Activated CD8-positive, alpha-beta T cell treated with anti-CD3 and anti-CD28 coated beads, Interleukin-2, amount 10 ng/mL, durations not matched to agents 7 days and 5 days (primary cell): Measurements from ENCODE around the gene CTDP1. TPM values are rescaled to one million over a fixed set of nuclear protein-coding genes. Genes with fewer than 3 reads are reported as not detected.

Source experiments
- ATAC-seq: fragments of 150-1000 bp; cut with Tn5 transposase; one replicate; pipeline ENCODE4 v1.10.0; 2021; ENCODE audit warnings: moderate library complexity
- CTCF ChIA-PET: fragments of 350-600 bp; sonication (Branson Sonifier 250); formaldehyde crosslinking; loops from one replicate; lab custom pipeline; 2021; ENCODE audit warnings: antibody characterized with exemption; lab: Charles Lee
- POLR2A ChIA-PET: fragments of 350-600 bp; sonication (Branson Sonifier 250); formaldehyde crosslinking; loops from one replicate; lab custom pipeline; 2021; ENCODE audit warnings: antibody characterized with exemption; lab: Charles Lee
- DNase-seq: peaks from one replicate; pipeline ENCODE4 v3.0.0-alpha.2; 2020
- H3K27ac Mint-ChIP-seq: one replicate; pipeline ENCODE4 v1.8.0; 2021; ENCODE audit warnings: mild to moderate bottlenecking, mixed read lengths
- H3K27me3 Mint-ChIP-seq: one replicate; pipeline ENCODE4 v1.8.0; 2021; ENCODE audit warnings: low read depth, mixed read lengths
- H3K36me3 Mint-ChIP-seq: one replicate; pipeline ENCODE4 v1.8.0; 2021; ENCODE audit warnings: low read depth, mixed read lengths
- H3K4me1 Mint-ChIP-seq: one replicate; pipeline ENCODE4 v1.8.0; 2021; ENCODE audit warnings: low read depth, mixed read lengths
- H3K4me3 Mint-ChIP-seq: one replicate; pipeline ENCODE4 v1.8.0; 2021; ENCODE audit warnings: mild to moderate bottlenecking, mixed read lengths
- H3K9me3 Mint-ChIP-seq: one replicate; pipeline ENCODE4 v1.8.0; 2022; ENCODE audit warnings: mixed read lengths; ENCODE audit not compliant: insufficient read depth
- total RNA-seq, 2 experiments: library from RNA; stranded (reverse); gene quantifications; one replicate each; pipeline ENCODE4 v1.2.3, GENCODE V29; 2021

Gene CTDP1
- total RNA-seq, 2 experiments from 2014 or later = 35.5 to 36.8 TPM

- peaks cover 9% of the 10 kb centered on the region for H3K4me1 Mint-ChIP-seq
- no peak for DNase-seq
- H3K27ac Mint-ChIP-seq = no peak overlapping the region
- no peak for ATAC-seq
- CTCF ChIA-PET = no interaction called here
- H3K9me3 Mint-ChIP-seq = no peaks in the 10 kb centered on the region
- POLR2A ChIA-PET = no interaction called here
- H3K27me3 Mint-ChIP-seq = peaks cover 48% of the 10 kb centered on the region
- H3K36me3 Mint-ChIP-seq = peaks cover 2% of the 10 kb centered on the region
- no peak overlapping the region for H3K4me3 Mint-ChIP-seq
Measured at GRCh38 chr18:79796531-79797405, 117.2 kb downstream of the CTDP1 start.

- DNase-seq (no peak), ATAC-seq (peak; percentile 70)
- no peak within 1 kb of the TSS for H3K27ac Mint-ChIP-seq
- no peaks in the 10 kb centered on the region for H3K9me3 Mint-ChIP-seq
- ChIA-PET POLR2A (no interaction called here), CTCF (no interaction called here)
- peaks cover 2% of the 10 kb centered on the region for H3K36me3 Mint-ChIP-seq
- peak within 1 kb of the TSS; percentile 9 for H3K4me3 Mint-ChIP-seq
- peaks cover 9% of the 10 kb centered on the region for H3K4me1 Mint-ChIP-seq
- peaks cover 39% of the 10 kb centered on the region for H3K27me3 Mint-ChIP-seq
Measured at GRCh38 chr18:79797518-79798345, 118.1 kb downstream of the CTDP1 start, which contains the start of gene KCNG2. KCNG2 (plus strand) TSS chr18:79797938; CDS start chr18:79863668, 65,730 bp downstream.

GRCh38 chr18:79798346-79798998, 118.9 kb downstream of the CTDP1 start:
- Mint-ChIP-seq H3K4me3 (no peak overlapping the region), H3K9me3 (no peaks in the 10 kb centered on the region), H3K36me3 (peaks cover 2% of the 10 kb centered on the region), H3K27ac (no peak overlapping the region), H3K4me1 (peaks cover 9% of the 10 kb centered on the region), H3K27me3 (peaks cover 36% of the 10 kb centered on the region)
- ATAC-seq (no peak), DNase-seq (no peak)
- ChIA-PET POLR2A (no interaction called here), CTCF (no interaction called here)

GRCh38 chr18:79798999-79799370, 119.4 kb downstream of the CTDP1 start:
- H3K27me3 Mint-ChIP-seq = peaks cover 34% of the 10 kb centered on the region
- no peak for ATAC-seq
- H3K36me3 Mint-ChIP-seq = peaks cover 2% of the 10 kb centered on the region
- peaks cover 9% of the 10 kb centered on the region for H3K4me1 Mint-ChIP-seq
- H3K27ac Mint-ChIP-seq = no peak overlapping the region
- CTCF ChIA-PET = no interaction called here
- POLR2A ChIA-PET = no interaction called here
- H3K9me3 Mint-ChIP-seq = no peaks in the 10 kb centered on the region
- DNase-seq = no peak
- no peak overlapping the region for H3K4me3 Mint-ChIP-seq

GRCh38 chr18:79799619-79800370, 120.2 kb downstream of the CTDP1 start:
- no peaks in the 10 kb centered on the region for H3K9me3 Mint-ChIP-seq
- ATAC-seq (no peak), DNase-seq (no peak)
- H3K36me3 Mint-ChIP-seq = peaks cover 2% of the 10 kb centered on the region
- H3K4me3 Mint-ChIP-seq = no peak overlapping the region
- H3K27ac Mint-ChIP-seq = no peak overlapping the region
- H3K27me3 Mint-ChIP-seq = peaks cover 31% of the 10 kb centered on the region
- H3K4me1 Mint-ChIP-seq = peaks cover 12% of the 10 kb centered on the region
- ChIA-PET POLR2A (no interaction called here), CTCF (no interaction called here)

- Mint-ChIP-seq H3K27ac (no peak overlapping the region), H3K4me1 (peaks cover 19% of the 10 kb centered on the region), H3K36me3 (peaks cover 2% of the 10 kb centered on the region), H3K27me3 (peaks cover 23% of the 10 kb centered on the region), H3K4me3 (no peak overlapping the region), H3K9me3 (no peaks in the 10 kb centered on the region)
- ChIA-PET POLR2A (no interaction called here), CTCF (no interaction called here)
- DNase-seq (no peak), ATAC-seq (no peak)
Measured at GRCh38 chr18:79800371-79801180, 121.0 kb downstream of the CTDP1 start.

GRCh38 chr18:79801217-79801616, 121.6 kb downstream of the CTDP1 start:
- Mint-ChIP-seq H3K9me3 (no peaks in the 10 kb centered on the region), H3K27ac (no peak overlapping the region), H3K27me3 (peaks cover 21% of the 10 kb centered on the region), H3K36me3 (peaks cover 2% of the 10 kb centered on the region), H3K4me3 (no peak overlapping the region), H3K4me1 (peaks cover 20% of the 10 kb centered on the region)
- ATAC-seq (no peak), DNase-seq (no peak)
- POLR2A ChIA-PET = no interaction called here
- CTCF ChIA-PET = no interaction called here

GRCh38 chr18:79801641-79802040, 122.0 kb downstream of the CTDP1 start:
- H3K4me3 Mint-ChIP-seq = no peak overlapping the region
- H3K27ac Mint-ChIP-seq = no peak overlapping the region
- H3K27me3 Mint-ChIP-seq = peaks cover 17% of the 10 kb centered on the region
- no peaks in the 10 kb centered on the region for H3K9me3 Mint-ChIP-seq
- POLR2A ChIA-PET = no interaction called here
- CTCF ChIA-PET = no interaction called here
- ATAC-seq (no peak), DNase-seq (no peak)
- peaks cover 20% of the 10 kb centered on the region for H3K4me1 Mint-ChIP-seq
- peaks cover 2% of the 10 kb centered on the region for H3K36me3 Mint-ChIP-seq

GRCh38 chr18:79802298-79802697, 122.7 kb downstream of the CTDP1 start:
- no peak overlapping the region for H3K27ac Mint-ChIP-seq
- peaks cover 1% of the 10 kb centered on the region for H3K36me3 Mint-ChIP-seq
- H3K9me3 Mint-ChIP-seq = no peaks in the 10 kb centered on the region
- H3K4me3 Mint-ChIP-seq = no peak overlapping the region
- H3K27me3 Mint-ChIP-seq = peaks cover 14% of the 10 kb centered on the region
- ATAC-seq (no peak), DNase-seq (no peak)
- POLR2A ChIA-PET = no interaction called here
- H3K4me1 Mint-ChIP-seq = peaks cover 19% of the 10 kb centered on the region
- CTCF ChIA-PET = no interaction called here

GRCh38 chr18:79803611-79804051, 124.0 kb downstream of the CTDP1 start:
- Mint-ChIP-seq H3K4me3 (no peak overlapping the region), H3K27ac (no peak overlapping the region), H3K36me3 (no peaks in the 10 kb centered on the region), H3K4me1 (peaks cover 17% of the 10 kb centered on the region), H3K27me3 (peaks cover 12% of the 10 kb centered on the region), H3K9me3 (no peaks in the 10 kb centered on the region)
- DNase-seq = no peak
- ChIA-PET CTCF (no interaction called here), POLR2A (no interaction called here)
- ATAC-seq = no peak
